Upper lobe of right lung (tissue), 1 donor: ENCODE measurements around the gene AP1M2. TPM values are rescaled to one million over a fixed set of nuclear protein-coding genes. Genes with fewer than 3 reads are reported as not detected.
A peak's percentile ranks its signal among the peaks of the same experiment; 100 is the strongest.

Experiments used
- ATAC-seq: fragments of 200-7000 bp; cut with Tn5 transposase; one replicate; pipeline ENCODE4 v1.9.1; 2020; ENCODE audit warnings: mild to moderate bottlenecking, moderate library complexity
- DNase-seq: peaks from one replicate; pipeline ENCODE4 v3.0.0-alpha.2; 2020
- H3K27ac ChIP-seq: fragments of 200-600 bp; one replicate; pipeline ENCODE4 v1.8.0; 2022
- H3K27me3 ChIP-seq: fragments of 200-600 bp; one replicate; pipeline ENCODE4 v1.8.0; 2022; ENCODE audit warnings: mild to moderate bottlenecking
- H3K36me3 ChIP-seq: fragments of 200-600 bp; one replicate; pipeline ENCODE4 v1.8.0; 2022
- H3K4me1 ChIP-seq: fragments of 200-600 bp; one replicate; pipeline ENCODE4 v1.8.0; 2022
- H3K4me3 ChIP-seq: fragments of 200-600 bp; one replicate; pipeline ENCODE4 v1.8.0; 2022; ENCODE audit warnings: mild to moderate bottlenecking
- H3K9me3 ChIP-seq: fragments of 200-600 bp; one replicate; pipeline ENCODE4 v1.8.0; 2022
- intact Hi-C: fragments of 100-400 bp; cut with DNase I; formaldehyde crosslinking; loops from one replicate; pipeline ENCODE4 v1.11.0; 2022
- total RNA-seq: library from RNA; stranded (reverse); fragmentation: NEBNext Ultra II Directional; extraction: Animal tissue kit (Norgen Biotek cat#: 25700); gene quantifications from one replicate; pipeline ENCODE4 v1.2.1, GENCODE V29; 2021
- TF ChIP-seq, protein P1 (sequence below): fragments of 200-600 bp; IDR thresholded peaks from one replicate; pipeline ENCODE4 v1.8.0; 2022; ENCODE audit warnings: antibody characterized with exemption
- donor health status: DM: no; HTN: yes; CAD: no; lungs with severe emphysema.

The AP1M2 gene
- total RNA-seq, 1 donor from 2014 or later: 37.8 TPM

DNA sequence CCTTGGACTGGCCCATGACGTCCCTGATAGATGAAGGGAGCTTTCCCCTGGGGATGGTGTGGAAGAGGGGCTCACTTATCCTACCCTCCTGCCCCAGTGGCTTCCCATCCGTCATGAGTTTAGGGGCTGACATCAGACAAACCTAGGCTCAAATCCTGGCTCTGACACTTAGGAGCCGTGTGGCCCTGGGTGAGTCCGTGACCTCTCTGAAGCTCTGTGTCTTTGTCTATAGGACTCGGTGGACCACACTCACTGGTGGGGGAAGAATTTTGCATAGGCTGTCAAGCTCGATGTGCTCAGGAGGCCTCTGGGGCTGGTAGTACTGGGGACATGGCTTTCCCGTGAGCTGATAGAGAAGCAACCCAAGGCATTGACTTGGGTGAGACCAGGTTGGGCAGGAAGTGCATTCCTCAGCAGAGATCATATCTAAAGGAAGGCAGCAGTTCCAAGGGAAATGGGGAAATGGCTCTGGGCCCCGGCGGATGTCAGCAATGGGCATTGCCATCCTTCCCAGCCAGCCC, 17.4 kb upstream of the AP1M2 start:
- Histone ChIP-seq H3K4me3 (peak overlapping the region; percentile 96), H3K9me3 (no peaks in the 10 kb centered on the region), H3K4me1 (peaks cover 38% of the 10 kb centered on the region), H3K27ac (peak overlapping the region; percentile 95), H3K27me3 (no peaks in the 10 kb centered on the region), H3K36me3 (no peaks in the 10 kb centered on the region)
- intact Hi-C loops: no loop called here
- ATAC-seq (peak; percentile 20), DNase-seq (no peak)
- TF ChIP-seq, protein P1, sequence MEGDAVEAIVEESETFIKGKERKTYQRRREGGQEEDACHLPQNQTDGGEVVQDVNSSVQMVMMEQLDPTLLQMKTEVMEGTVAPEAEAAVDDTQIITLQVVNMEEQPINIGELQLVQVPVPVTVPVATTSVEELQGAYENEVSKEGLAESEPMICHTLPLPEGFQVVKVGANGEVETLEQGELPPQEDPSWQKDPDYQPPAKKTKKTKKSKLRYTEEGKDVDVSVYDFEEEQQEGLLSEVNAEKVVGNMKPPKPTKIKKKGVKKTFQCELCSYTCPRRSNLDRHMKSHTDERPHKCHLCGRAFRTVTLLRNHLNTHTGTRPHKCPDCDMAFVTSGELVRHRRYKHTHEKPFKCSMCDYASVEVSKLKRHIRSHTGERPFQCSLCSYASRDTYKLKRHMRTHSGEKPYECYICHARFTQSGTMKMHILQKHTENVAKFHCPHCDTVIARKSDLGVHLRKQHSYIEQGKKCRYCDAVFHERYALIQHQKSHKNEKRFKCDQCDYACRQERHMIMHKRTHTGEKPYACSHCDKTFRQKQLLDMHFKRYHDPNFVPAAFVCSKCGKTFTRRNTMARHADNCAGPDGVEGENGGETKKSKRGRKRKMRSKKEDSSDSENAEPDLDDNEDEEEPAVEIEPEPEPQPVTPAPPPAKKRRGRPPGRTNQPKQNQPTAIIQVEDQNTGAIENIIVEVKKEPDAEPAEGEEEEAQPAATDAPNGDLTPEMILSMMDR: no peak

DNA sequence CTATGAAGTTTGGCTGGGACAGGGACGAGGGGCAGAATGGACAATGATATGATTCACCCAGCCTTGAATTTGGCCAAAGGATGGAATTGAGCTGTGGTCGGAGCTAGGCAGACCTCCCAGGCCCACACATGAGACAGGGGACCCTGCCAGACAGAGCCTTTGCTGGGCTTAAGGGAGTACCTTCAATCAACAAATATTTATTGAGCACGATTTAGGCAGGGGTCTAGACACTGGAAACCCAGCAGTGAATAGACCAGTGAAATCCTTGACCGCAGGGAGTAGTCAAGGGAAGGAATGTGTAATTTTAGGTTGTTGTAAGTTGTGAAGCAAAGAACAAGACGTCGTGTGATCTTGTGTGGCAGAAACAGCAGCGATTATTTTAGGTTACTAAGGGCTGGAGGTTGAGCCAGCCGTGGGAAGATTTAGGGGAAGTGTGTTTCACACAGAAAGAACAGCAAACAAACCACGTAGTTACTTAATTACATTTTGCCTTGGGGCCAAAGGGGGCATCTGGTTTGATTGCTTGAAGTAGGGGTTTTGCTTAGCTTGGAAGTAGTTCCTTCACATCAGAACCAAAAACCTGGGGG, 16.9 kb upstream of the AP1M2 start:
- ATAC-seq: peak; percentile 63
- intact Hi-C loops: no loop called here
- Histone ChIP-seq H3K36me3 (no peaks in the 10 kb centered on the region), H3K27ac (peak overlapping the region; percentile 95), H3K27me3 (no peaks in the 10 kb centered on the region), H3K9me3 (no peaks in the 10 kb centered on the region), H3K4me3 (peak overlapping the region; percentile 96), H3K4me1 (peaks cover 35% of the 10 kb centered on the region)
- TF ChIP-seq, protein P1: no peak
- no peak for DNase-seq

- H3K9me3 ChIP-seq: no peaks in the 10 kb centered on the region
- H3K27ac ChIP-seq: peak overlapping the region; percentile 95
- TF ChIP-seq, protein P1: no peak
- no peaks in the 10 kb centered on the region for H3K27me3 ChIP-seq
- no peaks in the 10 kb centered on the region for H3K36me3 ChIP-seq
- ATAC-seq (peak; percentile 18), DNase-seq (peak; percentile 72)
- H3K4me3 ChIP-seq: peak overlapping the region; percentile 96
- intact Hi-C loops: no loop called here
- peaks cover 35% of the 10 kb centered on the region for H3K4me1 ChIP-seq
Observed at GRCh38 chr19:10603084-10603872, 16.2 kb upstream of the AP1M2 start.

DNA sequence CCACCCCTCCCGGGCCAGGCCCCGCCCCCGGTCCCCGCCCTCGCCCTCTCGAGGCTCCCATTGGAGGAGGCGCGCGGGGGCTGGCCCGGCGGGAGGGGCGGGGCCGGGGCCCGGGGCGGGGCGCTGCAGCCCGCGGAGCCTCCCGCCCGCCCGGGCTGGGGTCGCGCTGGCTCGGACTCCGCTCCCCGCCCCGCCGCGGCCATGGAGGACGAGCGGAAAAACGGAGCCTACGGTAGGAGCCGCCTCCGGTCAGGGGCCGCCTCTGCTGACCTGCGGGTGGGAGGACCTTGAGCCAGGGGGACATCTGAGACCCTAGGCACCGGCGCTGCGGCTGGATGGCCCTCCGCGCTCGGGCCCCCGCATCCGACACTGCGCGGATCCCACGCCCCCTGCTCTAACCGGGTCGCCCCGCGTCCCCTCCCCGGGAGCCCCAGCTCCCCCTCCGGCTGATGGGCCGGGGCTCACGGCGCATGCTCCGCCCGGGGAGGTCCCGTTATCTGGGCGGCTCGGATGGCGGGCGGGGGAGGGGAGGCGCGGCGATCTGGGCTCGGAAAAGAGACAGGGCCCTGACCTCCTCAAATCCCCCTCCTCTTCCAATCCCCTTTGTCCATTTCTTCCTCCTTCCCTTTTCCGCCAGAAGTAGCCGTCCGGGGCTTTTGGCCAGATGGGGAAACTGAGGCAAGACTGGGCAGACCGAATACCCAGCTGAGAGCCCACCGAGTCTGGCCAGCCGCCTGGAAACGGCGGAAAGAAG, 15.4 kb upstream of the AP1M2 start:
- Histone ChIP-seq H3K4me1 (peaks cover 35% of the 10 kb centered on the region), H3K27me3 (no peaks in the 10 kb centered on the region), H3K4me3 (peak overlapping the region; percentile 96), H3K9me3 (no peaks in the 10 kb centered on the region), H3K27ac (peak overlapping the region; percentile 95), H3K36me3 (no peaks in the 10 kb centered on the region)
- TF ChIP-seq, protein P1: no peak
- ATAC-seq: peak; percentile 97
- intact Hi-C loops: no loop called here
- peak; percentile 93 for DNase-seq

- Histone ChIP-seq H3K27me3 (no peaks in the 10 kb centered on the region), H3K36me3 (no peaks in the 10 kb centered on the region), H3K27ac (no peak overlapping the region), H3K4me1 (peaks cover 40% of the 10 kb centered on the region), H3K9me3 (no peaks in the 10 kb centered on the region), H3K4me3 (no peak overlapping the region)
- TF ChIP-seq, protein P1: no peak
- ATAC-seq (no peak), DNase-seq (no peak)
- intact Hi-C loops: no loop called here
Observed at GRCh38 chr19:10601999-10602329, 14.9 kb upstream of the AP1M2 start.
